Measurements from ENCODE around the gene PSMB8. TPM values are rescaled to one million over a fixed set of nuclear protein-coding genes. Genes with fewer than 3 reads are reported as not detected.
"Not testable (repeated sequence)": the region's sequence is repeated elsewhere in the genome, so short reads cannot be mapped to it uniquely, and the experiment has no call there.

The PSMB8 gene
- total RNA-seq, 8 experiments from 2014 or later, result 0.14 to 252 (median 41.8) TPM; not detected in 2

DNA sequence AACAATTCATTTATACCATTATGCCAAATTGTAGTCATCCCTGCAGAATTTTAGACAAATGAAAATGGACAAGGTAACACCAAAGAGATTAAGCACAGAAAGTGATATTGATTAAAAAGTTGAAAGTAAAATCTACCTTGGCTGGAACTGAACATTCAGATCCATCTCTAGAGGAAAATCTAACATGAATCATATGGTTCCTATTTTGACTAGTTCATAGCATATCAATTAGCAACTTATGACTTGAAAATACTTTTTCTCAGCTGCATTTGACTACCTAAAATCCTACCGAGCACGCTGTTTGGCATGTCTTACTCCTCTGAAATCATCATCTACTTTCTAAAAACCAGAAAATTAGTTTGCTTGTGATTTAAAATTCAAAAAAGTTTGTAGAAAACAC lies 32.8 kb upstream of the PSMB8 start:
- ATAC-seq (replicated peaks in 6 of 8), result no peak
- WGBS, 10 experiments, result 43 to 100% (median 86%) methylated on average over 1 to 2 of the region's 2 CpGs; no CpG with 5 or more reads in 2 of the 10 experiments
- H3K4me3 ChIP-seq, result no peak overlapping the region
- H3K4me1 ChIP-seq (replicated peaks in 1 of 2), result no peaks in the 10 kb centered on the region
- no peak overlapping the region for H3K27ac ChIP-seq
- in situ Hi-C loops (cut with MboI; ENCODE audit: low pct_unique_long_range_greater_than_20kb in 2 of 9, low sequenced_read_pairs in 9 of 9, unreplicated experiment in 9 of 9), result loop anchor here in 4 of 9 experiments (25.0 kb wide), 1 partner anchor 111 kb away; no protein-coding TSS in a partner anchor

DNA sequence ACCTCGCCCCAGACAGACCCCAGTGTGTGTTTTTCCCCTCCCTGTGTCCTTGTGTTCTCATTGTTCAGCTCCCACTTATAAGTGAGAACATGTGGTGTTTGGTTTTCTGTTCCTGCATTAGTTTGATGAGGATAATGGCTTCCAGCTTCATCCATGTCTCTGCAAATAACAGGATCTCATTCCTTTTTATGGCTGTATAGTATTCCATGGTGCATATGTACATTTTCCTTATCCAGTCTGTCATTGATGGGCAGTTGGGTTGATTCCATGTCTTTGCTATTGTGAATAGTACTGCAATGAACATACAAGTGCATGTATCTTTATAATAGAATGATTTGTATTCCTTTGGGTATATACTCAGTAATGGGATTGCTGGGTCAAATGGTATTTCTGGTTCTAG lies 30.1 kb upstream of the PSMB8 start:
- WGBS, 10 experiments, result 0 to 60% (median 15%) methylated on average over 1 of the region's 1 CpG; no CpG with 5 or more reads in 6 of the 10 experiments
- in situ Hi-C loops (cut with MboI; ENCODE audit: low pct_unique_long_range_greater_than_20kb in 2 of 9, low sequenced_read_pairs in 9 of 9, unreplicated experiment in 9 of 9); H3K27ac ChIP-seq; H3K4me1 ChIP-seq (replicated peaks in 1 of 2); ATAC-seq (replicated peaks in 6 of 8); H3K4me3 ChIP-seq: not testable (repeated sequence)

- ATAC-seq (replicated peaks in 6 of 8), result peak; percentile 38 to 92 (median 58)
- WGBS, 10 experiments, result 0 to 33% (median 19%) methylated on average over 2 to 5 of the region's 5 CpGs
- Histone ChIP-seq H3K4me3 (no peak overlapping the region), H3K27ac (no peak overlapping the region), H3K4me1 (replicated peaks in 1 of 2) (no peaks in the 10 kb centered on the region)
- in situ Hi-C loops (cut with MboI; ENCODE audit: low pct_unique_long_range_greater_than_20kb in 2 of 9, low sequenced_read_pairs in 9 of 9, unreplicated experiment in 9 of 9), result no loop called here
Measured at GRCh38 chr6:32868257-32868788, 24.5 kb upstream of the PSMB8 start.

- peak in 2 of 8 experiments; percentile 29 to 32 for ATAC-seq (replicated peaks in 6 of 8)
- H3K27ac ChIP-seq, result no peak overlapping the region
- no peak overlapping the region for H3K4me3 ChIP-seq
- 33 to 65% (median 51%) methylated on average over 3 to 8 of the region's 8 CpGs for WGBS, 10 experiments
- in situ Hi-C loops (cut with MboI; ENCODE audit: low pct_unique_long_range_greater_than_20kb in 2 of 9, low sequenced_read_pairs in 9 of 9, unreplicated experiment in 9 of 9), result no loop called here
- H3K4me1 ChIP-seq (replicated peaks in 1 of 2), result no peaks in the 10 kb centered on the region
Measured at GRCh38 chr6:32867554-32868256, 23.9 kb upstream of the PSMB8 start.

- H3K4me1 ChIP-seq (replicated peaks in 1 of 2), result no peaks in the 10 kb centered on the region
- in situ Hi-C loops (cut with MboI; ENCODE audit: low pct_unique_long_range_greater_than_20kb in 2 of 9, low sequenced_read_pairs in 9 of 9, unreplicated experiment in 9 of 9), result no loop called here
- H3K27ac ChIP-seq, result no peak overlapping the region
- H3K4me3 ChIP-seq, result no peak overlapping the region
- 40 to 69% (median 50%) methylated on average over 1 to 2 of the region's 3 CpGs; no CpG with 5 or more reads in 3 of the 10 experiments for WGBS, 10 experiments
- no peak for ATAC-seq (replicated peaks in 6 of 8)
Measured at GRCh38 chr6:32867022-32867477, 23.2 kb upstream of the PSMB8 start.

DNA sequence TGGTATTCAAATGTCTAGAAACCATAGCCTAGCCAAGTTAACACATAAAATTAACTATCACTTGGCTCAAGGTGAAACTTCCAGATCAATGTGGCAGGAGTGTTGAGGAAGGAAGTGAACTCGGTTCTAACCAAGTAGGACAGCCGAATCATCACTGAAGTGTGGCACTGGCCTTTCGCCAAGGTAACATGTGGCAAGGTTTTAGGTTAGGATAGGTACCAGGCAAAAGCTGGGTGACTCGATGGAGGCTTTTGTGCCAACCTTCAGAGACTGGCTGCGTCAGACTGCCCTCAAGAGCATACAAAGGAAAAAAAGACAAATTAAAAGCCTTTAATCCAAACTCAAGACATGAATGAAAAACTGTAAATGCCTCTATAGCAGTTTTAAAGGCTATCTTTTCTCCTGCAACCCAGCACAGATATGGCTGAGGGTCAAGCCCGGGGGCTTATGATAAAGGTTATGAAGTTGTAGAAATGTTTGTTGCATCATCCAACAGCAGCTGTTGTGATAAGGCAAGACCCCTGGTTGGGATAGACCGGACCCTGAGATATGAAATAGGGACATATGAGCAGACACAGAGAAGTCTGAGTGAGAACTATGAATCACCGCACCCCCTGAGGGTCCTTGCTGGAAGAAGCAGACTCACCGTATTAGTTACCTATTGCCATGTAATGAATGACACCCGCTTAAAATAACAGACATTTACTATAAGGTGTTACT lies 22.0 kb upstream of the PSMB8 start:
- WGBS, 10 experiments, result 23 to 84% (median 66%) methylated on average over 4 to 10 of the region's 10 CpGs; no CpG with 5 or more reads in 1 of the 10 experiments
- in situ Hi-C loops (cut with MboI; ENCODE audit: low pct_unique_long_range_greater_than_20kb in 2 of 9, low sequenced_read_pairs in 9 of 9, unreplicated experiment in 9 of 9), result no loop called here
- no peak overlapping the region for H3K27ac ChIP-seq
- no peaks in the 10 kb centered on the region for H3K4me1 ChIP-seq (replicated peaks in 1 of 2)
- H3K4me3 ChIP-seq, result no peak overlapping the region
- ATAC-seq (replicated peaks in 6 of 8), result no peak

DNA sequence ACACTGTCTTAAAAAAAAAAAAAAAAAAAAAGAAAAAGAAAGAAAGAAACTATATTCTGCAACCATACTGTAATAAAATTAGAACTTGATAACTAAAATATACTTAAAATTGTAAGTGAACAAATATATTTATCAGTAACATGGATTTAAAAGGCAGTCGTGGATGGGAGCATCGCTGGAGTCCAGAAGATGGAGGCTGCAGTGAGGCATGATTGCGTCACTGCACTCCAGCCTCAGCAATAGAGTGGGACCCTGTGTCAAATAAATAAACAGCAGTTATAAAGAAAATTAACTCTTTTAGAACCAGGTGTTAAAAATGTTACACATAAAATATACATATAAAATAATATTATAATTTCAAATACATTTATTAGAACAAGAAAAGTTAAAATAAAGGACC lies 18.9 kb upstream of the PSMB8 start:
- Histone ChIP-seq H3K27ac (no peak overlapping the region), H3K4me1 (replicated peaks in 1 of 2) (no peaks in the 10 kb centered on the region), H3K4me3 (no peak overlapping the region)
- no peak for ATAC-seq (replicated peaks in 6 of 8)
- 53 to 100% (median 81%) methylated on average over 1 to 3 of the region's 3 CpGs; no CpG with 5 or more reads in 1 of the 10 experiments for WGBS, 10 experiments
- in situ Hi-C loops (cut with MboI; ENCODE audit: low pct_unique_long_range_greater_than_20kb in 2 of 9, low sequenced_read_pairs in 9 of 9, unreplicated experiment in 9 of 9), result no loop called here

- in situ Hi-C loops (cut with MboI; ENCODE audit: low pct_unique_long_range_greater_than_20kb in 2 of 9, low sequenced_read_pairs in 9 of 9, unreplicated experiment in 9 of 9), result no loop called here
- WGBS, 10 experiments, result 36 to 100% (median 73%) methylated on average over 1 of the region's 1 CpG
- H3K4me1 ChIP-seq (replicated peaks in 1 of 2), result no peaks in the 10 kb centered on the region
- H3K27ac ChIP-seq, result no peak overlapping the region
- no peak for ATAC-seq (replicated peaks in 6 of 8)
- no peak overlapping the region for H3K4me3 ChIP-seq
Measured at GRCh38 chr6:32860674-32861073, 16.8 kb upstream of the PSMB8 start.

DNA sequence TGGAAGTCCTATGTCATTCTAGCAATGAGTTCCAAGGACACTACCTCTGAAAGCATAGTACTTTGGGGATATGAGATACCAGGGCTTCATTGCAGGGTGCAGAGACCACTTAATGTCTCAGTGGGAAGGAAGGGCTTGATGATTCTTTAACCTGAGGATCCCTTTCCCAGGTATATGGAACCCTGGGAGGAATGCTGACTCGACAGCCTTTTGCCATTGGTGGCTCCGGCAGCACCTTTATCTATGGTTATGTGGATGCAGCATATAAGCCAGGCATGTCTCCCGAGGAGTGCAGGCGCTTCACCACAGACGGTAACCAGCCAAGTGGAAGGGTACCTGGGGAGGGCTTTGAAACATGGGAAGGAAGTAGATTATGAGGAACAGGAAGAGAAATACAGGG lies 14.3 kb upstream of the PSMB8 start:
- ATAC-seq (replicated peaks in 6 of 8), result no peak
- H3K4me3 ChIP-seq, result no peak overlapping the region
- no peak overlapping the region for H3K27ac ChIP-seq
- in situ Hi-C loops (cut with MboI; ENCODE audit: low pct_unique_long_range_greater_than_20kb in 2 of 9, low sequenced_read_pairs in 9 of 9, unreplicated experiment in 9 of 9), result no loop called here
- WGBS, 10 experiments, result 46 to 79% (median 70%) methylated on average over 2 to 5 of the region's 5 CpGs; no CpG with 5 or more reads in 4 of the 10 experiments
- no peaks in the 10 kb centered on the region for H3K4me1 ChIP-seq (replicated peaks in 1 of 2)

- in situ Hi-C loops (cut with MboI; ENCODE audit: low pct_unique_long_range_greater_than_20kb in 2 of 9, low sequenced_read_pairs in 9 of 9, unreplicated experiment in 9 of 9), result no loop called here
- Histone ChIP-seq H3K4me1 (replicated peaks in 1 of 2) (peaks cover 2 to 5% of the 10 kb centered on the region in 2 donors), H3K4me3 (no peak overlapping the region), H3K27ac (no peak overlapping the region)
- no peak for ATAC-seq (replicated peaks in 6 of 8)
- WGBS, 10 experiments, result 59 to 100% (median 84%) methylated on average over 2 to 12 of the region's 14 CpGs
Measured at GRCh38 chr6:32857156-32857891, 13.5 kb upstream of the PSMB8 start.

DNA sequence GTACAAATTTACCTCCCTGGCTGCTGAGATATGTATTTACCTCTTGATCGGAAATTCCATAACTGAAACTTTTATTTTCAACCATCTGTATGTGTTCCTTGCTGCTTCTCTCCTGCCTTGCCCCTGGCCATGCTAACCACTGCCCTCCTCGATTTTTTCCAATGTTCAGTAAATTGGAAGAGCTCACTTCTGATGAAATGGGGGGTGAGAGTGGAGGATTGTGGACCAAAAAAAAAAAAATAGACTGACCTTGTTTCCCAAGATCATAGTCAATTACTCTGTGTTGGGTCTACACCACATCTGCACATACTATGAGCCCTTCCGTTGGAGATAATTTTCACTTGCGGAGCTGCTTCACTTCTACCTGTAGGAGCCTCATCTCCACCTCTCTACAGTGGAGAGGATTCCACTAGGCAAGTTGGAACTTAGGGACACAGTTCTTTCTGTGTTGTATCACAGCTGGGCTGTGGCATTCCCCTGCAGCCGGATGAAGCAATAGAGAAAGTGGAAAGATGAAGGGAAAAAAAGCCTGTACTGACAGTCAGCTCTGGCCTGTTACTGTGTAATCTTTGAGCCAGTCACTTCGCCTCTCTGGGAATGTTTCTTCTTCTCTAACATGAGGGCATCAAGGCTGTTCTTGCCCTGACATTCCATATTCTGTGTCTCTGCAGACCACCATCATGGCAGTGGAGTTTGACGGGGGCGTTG lies 11.8 kb upstream of the PSMB8 start:
- in situ Hi-C loops (cut with MboI; ENCODE audit: low pct_unique_long_range_greater_than_20kb in 2 of 9, low sequenced_read_pairs in 9 of 9, unreplicated experiment in 9 of 9), result no loop called here
- Histone ChIP-seq H3K4me1 (replicated peaks in 1 of 2) (peaks cover 2 to 5% of the 10 kb centered on the region in 2 donors), H3K27ac (no peak overlapping the region), H3K4me3 (no peak overlapping the region)
- WGBS, 10 experiments, result 60 to 94% (median 80%) methylated on average over 1 to 8 of the region's 8 CpGs; no CpG with 5 or more reads in 1 of the 10 experiments
- no peak for ATAC-seq (replicated peaks in 6 of 8)

DNA sequence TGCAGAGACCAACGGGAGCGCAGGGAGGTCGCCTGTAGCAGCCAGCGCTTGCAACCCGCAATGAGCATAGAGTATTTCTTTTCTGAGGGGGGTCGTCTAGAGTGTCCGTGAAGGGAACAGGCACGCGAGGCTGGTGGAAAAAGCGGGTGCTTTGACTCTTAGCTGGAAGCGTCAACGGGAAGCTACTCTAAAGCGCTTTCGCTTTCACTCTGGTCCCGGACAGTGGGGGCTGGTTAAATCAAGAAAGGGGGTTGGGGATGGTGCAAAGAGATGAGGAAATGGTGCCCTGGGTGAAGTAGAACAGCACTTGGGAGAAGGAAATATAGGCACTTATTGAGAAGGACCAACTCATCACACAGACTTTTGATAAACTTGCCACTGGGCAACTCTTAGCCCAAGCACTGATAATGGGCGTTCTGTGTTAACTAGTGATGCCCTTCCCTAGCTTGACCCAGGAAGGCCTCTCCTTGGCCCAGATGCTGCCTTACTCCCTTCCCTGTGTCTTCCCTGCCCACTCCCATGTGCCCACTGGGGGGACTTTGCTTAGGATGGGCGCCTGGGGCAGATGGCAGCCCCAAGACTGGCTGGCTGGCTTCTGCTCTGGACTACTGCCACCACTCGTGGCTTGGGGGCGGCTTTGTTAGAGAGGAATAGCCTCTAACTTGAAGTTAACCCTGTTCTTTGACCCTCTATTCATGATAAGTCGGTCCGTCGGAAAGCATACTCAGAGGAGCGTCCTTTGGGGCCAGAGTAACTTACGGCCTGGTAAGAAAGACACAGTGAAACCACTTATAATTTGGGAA lies 10.7 kb upstream of the PSMB8 start:
- 7 to 100% (median 82%) methylated on average over 1 to 17 of the region's 24 CpGs; no CpG with 5 or more reads in 2 of the 10 experiments for WGBS, 10 experiments
- Histone ChIP-seq H3K4me3 (peak overlapping the region; percentile 21 to 48 (median 41)), H3K27ac (no peak overlapping the region), H3K4me1 (replicated peaks in 1 of 2) (peaks cover 2 to 5% of the 10 kb centered on the region in 2 donors)
- in situ Hi-C loops (cut with MboI; ENCODE audit: low pct_unique_long_range_greater_than_20kb in 2 of 9, low sequenced_read_pairs in 9 of 9, unreplicated experiment in 9 of 9), result no loop called here
- ATAC-seq (replicated peaks in 6 of 8), result peak in 3 of 8 experiments; percentile 2 to 17 (median 15)

Data from motor neuron (in vitro differentiated cells).